A549 treated with DMSO at 1 μM for 4 hours (cell line): ENCODE measurements around the gene SHISA8. TPM values are rescaled to one million over a fixed set of nuclear protein-coding genes. Genes with fewer than 3 reads are reported as not detected.

ENCODE experiments used
- total RNA-seq: library from RNA; stranded (reverse); fragments of 200-300 nt; extraction: Qiagen RNA extraction; gene quantifications from 5 replicates; pipeline ENCODE4 v1.2.3, GENCODE V29; 2022; ENCODE audit warnings: low read depth

The SHISA8 gene
- total RNA-seq: 0.14 to 0.38 TPM (median 0.21 TPM) in 4 of 5 replicates, not detected in the other

DNA sequence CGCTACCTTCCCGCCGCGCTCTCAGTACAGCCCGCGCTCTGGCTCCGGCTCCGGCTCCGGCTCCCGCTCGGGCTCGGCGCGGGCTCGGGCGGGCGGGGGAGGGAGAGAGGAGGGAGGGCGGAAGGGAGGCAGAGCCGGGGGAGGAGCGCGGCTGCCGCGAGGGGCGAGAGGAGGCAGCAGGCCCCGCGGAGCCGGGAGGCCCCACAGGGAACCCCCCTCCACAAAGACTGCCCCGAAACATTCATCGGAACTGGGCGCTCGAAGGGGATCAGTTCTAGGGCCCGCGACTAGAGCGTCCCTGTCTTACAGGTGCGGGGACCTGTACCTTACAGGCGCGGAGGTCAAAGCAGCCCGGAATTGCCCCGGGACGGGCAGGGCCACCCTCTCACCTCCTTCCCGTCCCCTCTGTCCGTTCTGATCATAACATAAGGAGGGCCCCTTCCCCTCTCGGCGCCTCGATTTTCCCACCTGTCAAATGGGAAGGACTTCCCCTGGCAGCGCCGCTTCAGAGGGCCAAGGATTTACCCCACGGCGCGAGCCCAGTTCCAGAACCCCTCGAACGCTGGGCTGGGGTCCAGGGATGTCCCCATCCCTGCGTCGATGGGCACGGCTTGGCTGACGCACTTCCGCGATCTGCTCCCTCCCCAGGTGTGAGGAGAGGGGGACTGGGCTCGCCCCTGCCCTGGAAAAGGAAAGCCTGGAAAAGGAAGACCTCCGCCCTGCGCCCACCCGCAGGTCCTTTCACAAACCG is at the start of gene SHISA8:
Gene SHISA8, minus strand, starts transcription at position 40 of the 751 bp plus-strand sequence. CDS start 407 bp downstream, outside the sequence.

GRCh38 chr22:41951898-41952474 is 37.1 kb upstream of the SHISA8 start, which contains the start of gene SMIM45:
Gene SMIM45, plus strand, starts transcription at chr22:41952150.

DNA sequence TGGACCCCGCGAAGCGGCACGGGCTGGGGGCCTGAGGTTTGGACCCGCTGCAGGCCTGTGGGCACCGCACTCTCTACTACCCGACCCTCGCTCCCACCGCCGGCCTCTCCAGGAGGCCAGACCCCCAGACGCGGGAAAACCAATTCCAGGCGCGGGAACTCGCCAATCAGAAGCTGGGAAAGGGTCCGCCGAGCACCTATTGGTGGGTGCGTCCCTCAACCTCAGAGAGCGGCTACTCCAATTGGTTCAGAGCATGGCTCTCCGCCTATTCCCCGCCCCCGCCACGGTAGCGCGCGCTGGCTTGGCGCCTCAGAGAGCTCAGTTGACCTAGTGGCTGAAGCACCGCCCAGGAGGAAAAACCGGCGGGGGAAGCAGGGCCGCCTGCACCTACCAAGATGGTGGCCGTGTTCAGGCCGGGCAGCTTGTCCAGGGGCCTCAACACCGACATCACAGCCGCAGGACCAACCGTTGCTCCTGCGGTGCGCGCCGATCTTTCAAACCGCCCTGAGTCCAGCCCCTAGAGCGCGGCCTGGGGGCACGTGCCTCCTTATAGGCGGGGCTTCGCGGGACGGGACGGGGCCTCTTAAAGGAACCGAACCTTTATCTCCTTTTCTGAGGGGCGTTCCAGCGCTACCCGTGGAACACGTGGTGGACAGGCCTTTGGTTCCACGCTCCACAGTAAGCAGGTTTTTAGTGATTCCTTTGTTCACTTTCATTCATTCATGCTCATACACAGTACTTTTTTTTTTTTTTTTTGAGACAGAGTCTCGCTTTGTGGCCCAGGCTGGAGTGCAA is 32.0 kb upstream of the SHISA8 start, which contains the start of gene CENPM:
Gene CENPM, minus strand, starts transcription at position 524 of the 795 bp plus-strand sequence. Its CDS starts 76 bp downstream, at position 448.

Other genes with a start within 250 kb of the SHISA8 start
- 101 to 197 TPM (median 186 TPM) in 5 replicates for gene SNU13, start 226.2 kb downstream of the SHISA8 start, total RNA-seq
- gene MEI1, start 215.6 kb downstream of the SHISA8 start, total RNA-seq: not detected in 5 replicates
- gene CCDC134, start 114.4 kb downstream of the SHISA8 start, total RNA-seq: 3.5 to 5.2 TPM (median 4.4 TPM) in 5 replicates
- gene SREBF2, start 82.0 kb downstream of the SHISA8 start, total RNA-seq: 26.0 to 32.1 TPM (median 31.0 TPM) in 5 replicates
- gene TNFRSF13C, start 11.7 kb upstream of the SHISA8 start, total RNA-seq: 0.14 to 0.31 TPM (median 0.19 TPM) in 5 replicates
- 31.5 to 39.1 TPM (median 36.7 TPM) in 5 replicates for gene CENPM, start 32.1 kb upstream of the SHISA8 start, total RNA-seq
- 1.2 to 1.7 TPM (median 1.3 TPM) in 5 replicates for gene SEPTIN3, start 54.4 kb upstream of the SHISA8 start, total RNA-seq
- gene WBP2NL, start 83.7 kb upstream of the SHISA8 start, total RNA-seq: 0.14 to 0.17 TPM (median 0.15 TPM) in 3 of 5 replicates, not detected in the others
- gene NAGA, start 155.7 kb upstream of the SHISA8 start, total RNA-seq: 7.0 to 7.9 TPM (median 7.6 TPM) in 5 replicates
- gene PHETA2, start 159.2 kb upstream of the SHISA8 start, total RNA-seq: not detected in 5 replicates
- gene SMDT1, start 164.6 kb upstream of the SHISA8 start, total RNA-seq: 28.3 to 43.2 TPM (median 40.9 TPM) in 5 replicates
- gene NDUFA6, start 175.7 kb upstream of the SHISA8 start, total RNA-seq: 63.8 to 70.3 TPM (median 66.2 TPM) in 5 replicates
- gene CYP2D6, start 215.7 kb upstream of the SHISA8 start, total RNA-seq: 0.13 to 0.66 TPM (median 0.38 TPM) in 5 replicates